Spleen (tissue), 11 donors: Measurements from ENCODE around the gene AVPI1. TPM values are rescaled to one million over a fixed set of nuclear protein-coding genes. Genes with fewer than 3 reads are reported as not detected.

Source experiments
- DNase-seq: peaks from one replicate; pipeline ENCODE4 v3.0.0-alpha.2; 2020
- H3K27ac ChIP-seq, 8 donors: fragments of 200-600 bp; sonication (generic) in 7 of 8; 1 replicate in 4 of 8; 2 replicates in 4 of 8; pipeline versions ENCODE4 v1.5.0 to v1.8.0; 2016 to 2021; ENCODE audit warnings: inconsistent platforms in 4 of 8, mild to moderate bottlenecking in 4 of 8, moderate library complexity in 1 of 8
- H3K27me3 ChIP-seq, 7 donors: fragments of 200-600 bp; sonication (generic) in 6 of 7; replicated peaks in 1 of 7; 1 replicate in 4 of 7; 2 replicates in 3 of 7; pipeline versions ENCODE4 v1.5.0 to v1.8.0; 2016 to 2021; ENCODE audit warnings: inconsistent platforms in 3 of 7, mild to moderate bottlenecking in 1 of 7
- H3K36me3 ChIP-seq, 6 donors: fragments of 200-600 bp; sonication (generic) in 5 of 6; 1 replicate in 4 of 6; 2 replicates in 2 of 6; pipeline versions ENCODE4 v1.5.0 to v1.8.0; 2016 to 2021; ENCODE audit warnings: inconsistent platforms in 2 of 6
- H3K4me1 ChIP-seq, 6 donors: fragments of 200-600 bp; sonication (generic) in 5 of 6; 1 replicate in 3 of 6; 2 replicates in 3 of 6; pipeline versions ENCODE4 v1.5.0 to v1.8.0; 2016 to 2021; ENCODE audit warnings: inconsistent platforms in 3 of 6
- H3K4me3 ChIP-seq, 8 donors: fragments of 200-600 bp; sonication (generic) in 7 of 8; 1 replicate in 4 of 8; 2 replicates in 4 of 8; pipeline versions ENCODE4 v1.5.0 to v1.8.0; 2016 to 2021; ENCODE audit warnings: inconsistent platforms in 4 of 8, mild to moderate bottlenecking in 4 of 8, moderate library complexity in 2 of 8
- H3K9me3 ChIP-seq, 8 donors: fragments of 200-600 bp; sonication (generic) in 7 of 8; 1 replicate in 4 of 8; 2 replicates in 4 of 8; pipeline versions ENCODE4 v1.5.0 to v1.8.0; 2016 to 2021; ENCODE audit warnings: inconsistent platforms in 4 of 8
- CTCF ChIP-seq, 11 experiments: fragments of 200-600 bp in 7 of 11; fragments of 450-650 bp in 4 of 11; sonication (generic) in 4 of 11; IDR thresholded peaks in 8 of 11; conservative IDR thresholded peaks in 3 of 11; 1 replicate in 7 of 11; 2 replicates in 4 of 11; pipeline versions ENCODE4 v1.4.0 to v1.8.0; 2016 to 2021; ENCODE audit warnings: antibody characterized with exemption in 11 of 11, inconsistent platforms in 4 of 11, mild to moderate bottlenecking in 1 of 11
- POLR2A ChIP-seq, 3 donors: fragments of 450-650 bp; IDR thresholded peaks; one replicate each; pipeline ENCODE4 v1.5.1; 2017; ENCODE audit warnings: antibody characterized with exemption in 3 of 3, mild to moderate bottlenecking in 1 of 3
- POLR2AphosphoS5 ChIP-seq, 3 donors: sonication (generic); formaldehyde crosslinking; IDR thresholded peaks; one replicate each; pipeline ENCODE4 v1.5.1; 2017; ENCODE audit warnings: antibody characterized with exemption in 3 of 3
- whole genome bisulfite sequencing, 5 donors: extraction: QIAGEN DNeasy Blood & Tissue Kit in 3 of 5; methylation state at CpG; one replicate each; pipeline versions ENCODE4 v1.1.5 to v1.1.7; 2013 to 2018; 5-methylcytosine and 5-hydroxymethylcytosine counted together
- intact Hi-C: fragments of 100-400 bp; cut with DNase I; formaldehyde crosslinking; loops from one replicate; pipeline ENCODE4 v1.15.0; 2023; ENCODE audit warnings: low total_unique reads
- polyA plus RNA-seq, 3 donors: library from polyadenylated mRNA; stranded (reverse); fragments of 200-250 nt; gene quantifications; one replicate each; pipeline ENCODE4 v1.2.1, GENCODE V29; 2013
- total RNA-seq, 7 donors: library from RNA; depleted of rRNA in 3 of 7; stranded (reverse); fragments of >200 nt in 3 of 7; fragmentation: NEBNext Ultra II Directional in 4 of 7; extraction: Animal tissue kit (Norgen Biotek cat#: 25700) in 4 of 7; gene quantifications; one replicate each; pipeline versions ENCODE4 v1.1.0 to v1.2.1, GENCODE V29; 2016 to 2021
- donor health status: healthy with polysubstance abuse.
- donor health status: DM: no; HTN: no; CAD: no; lungs with moderate emphysema.
- donor health status: DM: no; HTN: no; CAD: no.
- donor health status: Bipolar disorder and iron deficiency.
- donor health status: healthy.
- donor health status: DM: no; HTN: no; CAD: no.
- donor health status: DM: yes; HTN: yes; CAD: no.

Gene AVPI1
- total and polyA plus RNA-seq, 10 donors: 4.0 to 35.8 (median 14.3) TPM

GRCh38 chr10:97664282-97664850 lies 22.7 kb downstream of the AVPI1 start:
- intact Hi-C loops: no loop called here
- Histone ChIP-seq H3K27ac (peak overlapping the region in 2 of 8 donors; percentile 2 to 44), H3K4me3 (no peak overlapping the region), H3K36me3 (peaks cover 0 to 94% (median 56%) of the 10 kb centered on the region in 6 donors), H3K4me1 (no peaks in the 10 kb centered on the region), H3K27me3 (no peaks in the 10 kb centered on the region), H3K9me3 (no peaks in the 10 kb centered on the region)
- DNase-seq: no peak
- 35 to 75% (median 52%) methylated on average over 1 of the region's 1 CpG for WGBS, 5 donors
- TF ChIP-seq POLR2A (IDR thresholded peaks at IDR 0.05): no peak
- TF ChIP-seq CTCF (IDR thresholded peaks at IDR 0.05 in 8 of 11, conservative IDR thresholded peaks at IDR 0.05 in 3 of 11): no peak
- no peak for TF ChIP-seq POLR2AphosphoS5 (IDR thresholded peaks at IDR 0.05)

DNA sequence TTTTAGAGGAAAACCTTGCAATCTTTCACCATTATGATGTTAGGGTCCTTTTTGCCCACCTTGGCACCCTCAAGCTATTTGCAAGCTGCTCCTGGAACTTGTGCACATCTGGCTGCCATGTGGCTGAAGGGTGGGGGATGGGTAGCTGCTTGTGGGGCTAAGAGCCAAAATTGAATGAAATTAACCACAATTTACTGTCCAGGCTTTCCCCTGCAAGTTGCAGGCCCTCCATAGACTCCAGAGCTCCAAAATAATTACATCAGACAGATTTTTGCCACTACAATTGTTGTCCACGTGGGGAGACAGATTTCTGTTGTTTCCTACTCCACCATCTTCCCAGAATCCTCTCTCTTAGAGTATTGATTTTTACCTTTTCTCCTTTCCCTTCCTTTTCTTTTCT lies 27.5 kb downstream of the AVPI1 start:
- DNase-seq: no peak
- peaks cover 0 to 94% (median 53%) of the 10 kb centered on the region in 6 donors for H3K36me3 ChIP-seq
- 47 to 84% (median 72%) methylated on average over 1 of the region's 1 CpG for WGBS, 5 donors
- no peak overlapping the region for H3K4me3 ChIP-seq
- H3K27ac ChIP-seq: no peak overlapping the region
- no peaks in the 10 kb centered on the region for H3K4me1 ChIP-seq
- intact Hi-C loops: no loop called here
- TF ChIP-seq CTCF (IDR thresholded peaks at IDR 0.05 in 8 of 11, conservative IDR thresholded peaks at IDR 0.05 in 3 of 11) (no peak), POLR2A (IDR thresholded peaks at IDR 0.05) (no peak), POLR2AphosphoS5 (IDR thresholded peaks at IDR 0.05) (no peak)
- no peaks in the 10 kb centered on the region for H3K27me3 ChIP-seq
- no peaks in the 10 kb centered on the region for H3K9me3 ChIP-seq

DNA sequence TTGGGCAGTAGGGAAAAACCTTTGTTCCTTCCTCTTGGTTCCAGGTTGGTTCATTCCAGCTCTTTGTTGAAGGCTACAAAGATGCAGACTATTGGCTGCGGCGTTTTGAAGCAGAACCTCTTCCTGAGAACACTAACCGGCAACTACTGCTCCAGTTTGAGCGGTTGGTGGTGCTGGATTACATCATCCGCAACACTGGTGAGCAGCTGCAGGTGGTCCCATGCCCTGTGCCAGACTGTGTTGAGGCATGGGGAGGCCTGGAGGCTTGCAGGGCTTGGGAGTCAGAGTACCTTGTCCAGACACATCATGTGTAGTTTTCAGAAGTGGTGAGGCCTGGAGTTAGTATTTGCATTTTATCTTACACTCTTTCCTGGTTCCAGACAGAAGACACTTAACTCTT lies 30.3 kb downstream of the AVPI1 start:
- intact Hi-C loops: no loop called here
- Histone ChIP-seq H3K4me3 (no peak overlapping the region), H3K36me3 (peaks cover 3 to 94% (median 50%) of the 10 kb centered on the region in 6 donors), H3K9me3 (no peaks in the 10 kb centered on the region), H3K27ac (no peak overlapping the region), H3K4me1 (peaks cover 0 to 4% (median 0%) of the 10 kb centered on the region in 6 donors), H3K27me3 (no peaks in the 10 kb centered on the region)
- DNase-seq: no peak
- 49 to 92% (median 77%) methylated on average over 5 of the region's 5 CpGs for WGBS, 5 donors
- TF ChIP-seq POLR2AphosphoS5 (IDR thresholded peaks at IDR 0.05): no peak
- no peak for TF ChIP-seq POLR2A (IDR thresholded peaks at IDR 0.05)
- no peak for TF ChIP-seq CTCF (IDR thresholded peaks at IDR 0.05 in 8 of 11, conservative IDR thresholded peaks at IDR 0.05 in 3 of 11)

DNA sequence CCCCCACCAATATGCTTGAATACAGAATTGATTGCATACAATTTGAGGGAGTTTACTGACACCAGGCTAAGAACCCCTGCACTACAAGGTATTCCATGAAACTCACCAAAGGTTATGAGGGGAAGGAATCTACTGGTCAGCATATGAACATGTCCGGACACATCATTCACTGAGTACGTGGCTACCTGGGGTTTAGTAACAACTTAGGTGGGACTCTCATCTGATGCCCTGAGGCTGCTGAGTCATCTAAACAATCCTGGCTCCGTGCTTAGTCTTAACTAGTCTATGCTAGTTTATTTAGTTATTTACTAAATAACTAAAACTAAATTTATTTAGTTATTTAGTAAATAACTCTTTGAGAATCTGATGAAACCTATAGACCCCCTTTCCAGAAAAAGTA lies 35.3 kb downstream of the AVPI1 start:
- H3K36me3 ChIP-seq: peaks cover 3 to 66% (median 38%) of the 10 kb centered on the region in 6 donors
- intact Hi-C loops: no loop called here
- peaks cover 13 to 51% (median 28%) of the 10 kb centered on the region in 6 donors for H3K4me1 ChIP-seq
- no peaks in the 10 kb centered on the region for H3K27me3 ChIP-seq
- no peak overlapping the region for H3K4me3 ChIP-seq
- H3K9me3 ChIP-seq: no peaks in the 10 kb centered on the region
- WGBS, 5 donors: 93 to 97% (median 97%) methylated on average over 3 of the region's 3 CpGs
- TF ChIP-seq POLR2A (IDR thresholded peaks at IDR 0.05) (no peak), CTCF (IDR thresholded peaks at IDR 0.05 in 8 of 11, conservative IDR thresholded peaks at IDR 0.05 in 3 of 11) (no peak), POLR2AphosphoS5 (IDR thresholded peaks at IDR 0.05) (no peak)
- DNase-seq: no peak
- H3K27ac ChIP-seq: peak overlapping the region in 3 of 8 donors; percentile 8 to 26 (median 17)
